PC-9 (cell line): ENCODE data around the gene GPR137B.

ENCODE experiments used
- CTCF ChIP-seq: fragments of 200-600 bp; sonication (generic); conservative IDR thresholded peaks from 2 replicates; pipeline ENCODE4 v1.6.1; 2017; ENCODE audit warnings: mixed run types, antibody characterized with exemption, mild to moderate bottlenecking, moderate library complexity
- EZH2 ChIP-seq: fragments of 200-600 bp; sonication (generic); IDR thresholded peaks from 2 replicates; pipeline ENCODE4 v1.8.0; 2017; ENCODE audit warnings: antibody characterized with exemption, low read depth

- TF ChIP-seq CTCF (no peak), EZH2 (no peak)
Measured at GRCh38 chr1:236143104-236143948, 987 bp downstream of the GPR137B start.
